Mesenchymal stem cell (in vitro differentiated cells and primary cell): ENCODE data around the gene POLR1C.
"Not testable (repeated sequence)": the region's sequence is repeated elsewhere in the genome, so short reads cannot be mapped to it uniquely, and the experiment has no call there.

ENCODE experiments used
- DNase-seq: peaks from one replicate; pipeline ENCODE4 v3.0.0-alpha.2; 2013
- H2AFZ ChIP-seq: one replicate; pipeline ENCODE4 v1.6.1; 2013; ENCODE audit warnings: low read depth, mild to moderate bottlenecking, control low read depth, inconsistent platforms, low read length, moderate library complexity
- H2AK5ac ChIP-seq: 2 replicates; pipeline ENCODE4 v1.6.1; 2013; ENCODE audit warnings: low read length, moderate library complexity, mild to moderate bottlenecking, inconsistent platforms; ENCODE audit not compliant: severe bottlenecking
- H2BK120ac ChIP-seq: one replicate; pipeline ENCODE4 v1.6.1; 2013; ENCODE audit warnings: low read depth, mild to moderate bottlenecking, inconsistent platforms, low read length, moderate library complexity
- H2BK12ac ChIP-seq, 2 experiments: one replicate each; pipeline ENCODE4 v1.6.1; 2013; ENCODE audit warnings: inconsistent platforms in 2 of 2, low read length in 2 of 2, mild to moderate bottlenecking in 2 of 2, moderate library complexity in 2 of 2, control low read depth in 1 of 2
- H2BK15ac ChIP-seq: one replicate; pipeline ENCODE4 v1.6.1; 2013; ENCODE audit warnings: mild to moderate bottlenecking, low read depth, inconsistent platforms; ENCODE audit not compliant: poor library complexity, severe bottlenecking
- H2BK5ac ChIP-seq: 2 replicates; pipeline ENCODE4 v1.6.1; 2013; ENCODE audit warnings: low read depth, mild to moderate bottlenecking, low read length, control low read depth, inconsistent platforms; ENCODE audit not compliant: poor library complexity, severe bottlenecking
- H3K14ac ChIP-seq, 2 experiments: one replicate each; pipeline ENCODE4 v1.6.1; 2013; ENCODE audit warnings: inconsistent platforms in 2 of 2, low read length in 2 of 2, control low read depth in 1 of 2, mild to moderate bottlenecking in 1 of 2, moderate library complexity in 1 of 2
- H3K18ac ChIP-seq, 2 experiments: one replicate each; pipeline ENCODE4 v1.6.1; 2013; ENCODE audit warnings: inconsistent platforms in 2 of 2, low read length in 2 of 2, control low read depth in 1 of 2, low read depth in 1 of 2, mild to moderate bottlenecking in 1 of 2
- H3K23ac ChIP-seq, 2 experiments: one replicate each; pipeline ENCODE4 v1.6.1; 2013; ENCODE audit warnings: inconsistent platforms in 2 of 2, low read length in 2 of 2, mild to moderate bottlenecking in 2 of 2, moderate library complexity in 2 of 2, control low read depth in 1 of 2
- H3K27ac ChIP-seq: 2 replicates; pipeline ENCODE4 v1.5.1; 2013; ENCODE audit warnings: mild to moderate bottlenecking, moderate library complexity, low read length, control low read depth, inconsistent platforms; ENCODE audit not compliant: poor library complexity, severe bottlenecking
- H3K27me3 ChIP-seq, 2 experiments: 2 replicates each; pipeline versions ENCODE4 v1.6.1 to v1.7.0; 2013; ENCODE audit warnings: low read length in 2 of 2, mild to moderate bottlenecking in 2 of 2, moderate library complexity in 2 of 2, control low read depth in 1 of 2, inconsistent platforms in 1 of 2; ENCODE audit not compliant: control insufficient read depth in 1 of 2, insufficient read depth in 1 of 2
- H3K36me3 ChIP-seq, 2 experiments: 2 replicates each; pipeline versions ENCODE4 v1.6.1 to v1.7.0; 2013; ENCODE audit warnings: low read length in 2 of 2, control low read depth in 1 of 2, inconsistent platforms in 1 of 2, low read depth in 1 of 2, mild to moderate bottlenecking in 1 of 2; ENCODE audit not compliant: insufficient read depth in 2 of 2, control insufficient read depth in 1 of 2
- H3K4ac ChIP-seq, 2 experiments: one replicate each; pipeline ENCODE4 v1.6.1; 2013; ENCODE audit warnings: inconsistent platforms in 2 of 2, low read length in 2 of 2, mild to moderate bottlenecking in 2 of 2, moderate library complexity in 2 of 2, control low read depth in 1 of 2, low read depth in 1 of 2
- H3K4me1 ChIP-seq: 2 replicates; pipeline ENCODE4 v1.6.1; 2013; ENCODE audit warnings: low read depth, low read length, control low read depth; ENCODE audit not compliant: control insufficient read depth, insufficient read depth
- H3K4me2 ChIP-seq: 2 replicates; pipeline ENCODE4 v1.6.1; 2013; ENCODE audit warnings: low read length, mild to moderate bottlenecking, inconsistent platforms; ENCODE audit not compliant: poor library complexity, severe bottlenecking
- H3K4me3 ChIP-seq, 2 experiments: 2 replicates each; pipeline versions ENCODE4 v1.5.1 to v1.7.0; 2013; ENCODE audit warnings: low read length in 2 of 2, mild to moderate bottlenecking in 2 of 2, control low read depth in 1 of 2, low read depth in 1 of 2; ENCODE audit not compliant: insufficient read depth in 1 of 2
- H3K79me1 ChIP-seq: replicated peaks from 2 replicates; pipeline ENCODE4 v1.6.1; 2013; ENCODE audit warnings: mild to moderate bottlenecking, control low read depth, low read length, inconsistent platforms; ENCODE audit not compliant: poor library complexity, severe bottlenecking
- H3K9ac ChIP-seq: 2 replicates; pipeline ENCODE4 v1.7.0; 2013; ENCODE audit warnings: mild to moderate bottlenecking, low read length, moderate library complexity
- H3K9me3 ChIP-seq: 2 replicates; pipeline ENCODE4 v1.7.0; 2013; ENCODE audit warnings: mild to moderate bottlenecking, low read length; ENCODE audit not compliant: control insufficient read depth
- H4K8ac ChIP-seq: one replicate; pipeline ENCODE4 v1.6.1; 2013; ENCODE audit warnings: inconsistent platforms, mild to moderate bottlenecking, low read length, moderate library complexity
- H4K91ac ChIP-seq: one replicate; pipeline ENCODE4 v1.6.1; 2013; ENCODE audit warnings: mild to moderate bottlenecking, low read length, inconsistent platforms
- WGBS: methylation state at CpG from one replicate; pipeline ENCODE4 v1.1.7; 2013; ENCODE audit warnings: mixed read lengths; 5-methylcytosine and 5-hydroxymethylcytosine counted together

Gene POLR1C

GRCh38 chr6:43539409-43539808 lies 22.5 kb downstream of the POLR1C start:
- not testable (repeated sequence) for H4K8ac ChIP-seq, H3K18ac ChIP-seq, H2AK5ac ChIP-seq, H2BK12ac ChIP-seq, H2BK15ac ChIP-seq, H3K27ac ChIP-seq, H2AFZ ChIP-seq, H3K9ac ChIP-seq, H3K79me1 ChIP-seq, H2BK5ac ChIP-seq, H3K23ac ChIP-seq, H3K27me3 ChIP-seq, H3K4me1 ChIP-seq, H4K91ac ChIP-seq, H2BK120ac ChIP-seq, H3K4ac ChIP-seq, H3K4me2 ChIP-seq, DNase-seq, H3K14ac ChIP-seq, H3K4me3 ChIP-seq, H3K9me3 ChIP-seq
- 97% methylated on average over 16 of the region's 20 CpGs for WGBS
- peaks cover 38 to 65% of the 10 kb centered on the region in 2 experiments for H3K36me3 ChIP-seq

- H4K91ac ChIP-seq, result no peak overlapping the region
- no peak overlapping the region for H3K14ac ChIP-seq
- no peak overlapping the region for H3K4me3 ChIP-seq
- H3K27me3 ChIP-seq, result no peaks in the 10 kb centered on the region
- no peak overlapping the region for H2BK15ac ChIP-seq
- no peaks in the 10 kb centered on the region for H3K4me1 ChIP-seq
- peaks cover 5% of the 10 kb centered on the region for H3K79me1 ChIP-seq
- H3K4me2 ChIP-seq, result no peak overlapping the region
- no peak overlapping the region for H3K23ac ChIP-seq
- no peak overlapping the region for H3K18ac ChIP-seq
- H2BK12ac ChIP-seq, result no peak overlapping the region
- H3K27ac ChIP-seq, result no peak overlapping the region
- H3K36me3 ChIP-seq, result peaks cover 41 to 64% of the 10 kb centered on the region in 2 experiments
- no peak for DNase-seq
- no peak overlapping the region for H2BK5ac ChIP-seq
- H2AK5ac ChIP-seq, result no peak overlapping the region
- WGBS, result over 99% methylated on average over 5 of the region's 5 CpGs
- no peak overlapping the region for H4K8ac ChIP-seq
- no peak overlapping the region for H2AFZ ChIP-seq
- H3K9ac ChIP-seq, result no peak overlapping the region
- H3K4ac ChIP-seq, result no peak overlapping the region
- H2BK120ac ChIP-seq, result no peak overlapping the region
- no peaks in the 10 kb centered on the region for H3K9me3 ChIP-seq
These were observed 23.6 kb downstream of the POLR1C start for GRCh38 chr6:43540507-43540906.

- Histone ChIP-seq H3K9me3 (no peaks in the 10 kb centered on the region), H4K8ac (no peak overlapping the region), H3K4ac (no peak overlapping the region), H3K9ac (no peak overlapping the region), H3K79me1 (peaks cover 5% of the 10 kb centered on the region), H3K4me1 (no peaks in the 10 kb centered on the region), H2BK15ac (no peak overlapping the region), H3K36me3 (peaks cover 42 to 73% of the 10 kb centered on the region in 2 experiments), H4K91ac (no peak overlapping the region), H3K23ac (no peak overlapping the region), H3K27ac (no peak overlapping the region), H2BK120ac (no peak overlapping the region), H3K18ac (no peak overlapping the region), H2BK5ac (no peak overlapping the region), H3K14ac (no peak overlapping the region), H2BK12ac (no peak overlapping the region), H3K27me3 (no peaks in the 10 kb centered on the region), H3K4me2 (no peak overlapping the region), H2AK5ac (no peak overlapping the region), H3K4me3 (no peak overlapping the region), H2AFZ (no peak overlapping the region)
- 98% methylated on average over 4 of the region's 8 CpGs for WGBS
- no peak for DNase-seq
These were observed 25.0 kb downstream of the POLR1C start for GRCh38 chr6:43541774-43542471.

- Histone ChIP-seq H3K4me2 (no peak overlapping the region), H2BK5ac (no peak overlapping the region), H3K23ac (no peak overlapping the region), H3K4me3 (no peak overlapping the region), H2AFZ (no peak overlapping the region), H3K9ac (no peak overlapping the region), H3K27me3 (no peaks in the 10 kb centered on the region), H3K14ac (no peak overlapping the region), H3K27ac (no peak overlapping the region), H2BK12ac (no peak overlapping the region), H3K79me1 (peaks cover 3% of the 10 kb centered on the region), H3K36me3 (peaks cover 39 to 85% of the 10 kb centered on the region in 2 experiments), H3K4ac (no peak overlapping the region), H4K8ac (no peak overlapping the region), H2AK5ac (no peak overlapping the region), H2BK120ac (no peak overlapping the region), H3K4me1 (no peaks in the 10 kb centered on the region), H3K18ac (no peak overlapping the region), H4K91ac (no peak overlapping the region), H3K9me3 (no peaks in the 10 kb centered on the region), H2BK15ac (no peak overlapping the region)
- DNase-seq, result no peak
- 98% methylated on average over 4 of the region's 4 CpGs for WGBS
These were observed 27.6 kb downstream of the POLR1C start for GRCh38 chr6:43544461-43544860.
